Fibroblast of mammary gland (primary cell): ENCODE results near the gene PDCD4.

Experiments
- DNase-seq: peaks from one replicate; pipeline ENCODE4 v3.0.0-alpha.2; 2010; ENCODE audit warnings: low read depth
- H3K4me3 ChIP-seq: 2 replicates; pipeline ENCODE4 v1.5.1; 2011; ENCODE audit warnings: low read depth, mild to moderate bottlenecking, low read length, moderate library complexity; ENCODE audit not compliant: control insufficient read depth
- CTCF ChIP-seq: conservative IDR thresholded peaks from 2 replicates; pipeline ENCODE4 v1.5.1; 2011; ENCODE audit warnings: low read depth, low read length, inconsistent platforms; ENCODE audit not compliant: control insufficient read depth, insufficient read depth

PDCD4 gene

GRCh38 chr10:110918269-110918642 is 46.5 kb downstream of the PDCD4 start:
- peak; percentile 92 for DNase-seq
- peak overlapping the region; percentile 91 for H3K4me3 ChIP-seq
- no peak for TF ChIP-seq CTCF

GRCh38 chr10:110918643-110919348 is 47.1 kb downstream of the PDCD4 start, which contains the start of gene BBIP1:
Gene BBIP1 (minus strand): TSS chr10:110919180. CDS start chr10:110918157, 1,023 bp downstream.
- DNase-seq = peak; percentile 100
- TF ChIP-seq CTCF = no peak
- H3K4me3 ChIP-seq = peak within 1 kb of the TSS; percentile 91

- peak within 1 kb of the TSS; percentile 91 for H3K4me3 ChIP-seq
- DNase-seq = no peak
- TF ChIP-seq CTCF = peak; percentile 2
Measured at GRCh38 chr10:110919349-110919931, 47.7 kb downstream of the PDCD4 start, which contains the start of gene SHOC2. Gene SHOC2 (plus strand): TSS chr10:110919604. CDS start chr10:110964359, 44,755 bp downstream.

- DNase-seq = peak; percentile 62
- TF ChIP-seq CTCF = no peak
- peak overlapping the region; percentile 76 for H3K4me3 ChIP-seq
Measured at GRCh38 chr10:110919971-110920881, 48.5 kb downstream of the PDCD4 start.

- TF ChIP-seq CTCF = no peak
- H3K4me3 ChIP-seq = no peak overlapping the region
- no peak for DNase-seq
Measured at GRCh38 chr10:110923856-110924493, 52.2 kb downstream of the PDCD4 start.

- DNase-seq = no peak
- H3K4me3 ChIP-seq = no peak overlapping the region
- TF ChIP-seq CTCF = no peak
Measured at GRCh38 chr10:110927461-110927860, 55.7 kb downstream of the PDCD4 start.
